ENCODE data around the gene RHOD.

Gene RHOD

GRCh38 chr11:67117672-67118180 lies 61.1 kb downstream of the RHOD start:
- no peak for DNase-seq (ENCODE audit: low spot score)

- DNase-seq (ENCODE audit: low spot score) = no peak
Observed at GRCh38 chr11:67118181-67118766, 61.6 kb downstream of the RHOD start.

- peak; percentile 99 for DNase-seq (ENCODE audit: low spot score)
Observed at GRCh38 chr11:67118801-67119584, 62.3 kb downstream of the RHOD start, which contains the start of gene KDM2A. KDM2A (plus strand) TSS chr11:67119263; CDS start chr11:67121317, 2,054 bp downstream.

GRCh38 chr11:67119585-67120391 lies 63.1 kb downstream of the RHOD start:
- no peak for DNase-seq (ENCODE audit: low spot score)

GRCh38 chr11:67120456-67120855 lies 63.8 kb downstream of the RHOD start:
- DNase-seq (ENCODE audit: low spot score) = no peak

- DNase-seq (ENCODE audit: low spot score) = no peak
Observed at GRCh38 chr11:67120881-67121710, 64.4 kb downstream of the RHOD start.
